Cardiac muscle cell (in vitro differentiated cells and primary cell): ENCODE results near the gene ARHGAP26. TPM values are rescaled to one million over a fixed set of nuclear protein-coding genes. Genes with fewer than 3 reads are reported as not detected.
A peak's percentile ranks its signal among the peaks of the same experiment; 100 is the strongest.

ENCODE experiments used
- DNase-seq, 2 donors: peaks; one replicate each; pipeline versions ENCODE4 v3.0.0 to v3.0.0-alpha.2; 2010 to 2017; ENCODE audit warnings: low read depth in 1 of 2, low spot score in 1 of 2
- H3K27ac ChIP-seq: fragments of 200-600 bp; sonication (generic); 2 replicates; pipeline ENCODE4 v1.5.1; 2016
- H3K27me3 ChIP-seq: fragments of 200-600 bp; sonication (generic); 2 replicates; pipeline ENCODE4 v1.6.0; 2016; ENCODE audit warnings: control low read depth
- H3K36me3 ChIP-seq: fragments of 200-600 bp; sonication (generic); 2 replicates; pipeline ENCODE4 v1.5.1; 2016; ENCODE audit warnings: control low read depth
- H3K4me1 ChIP-seq: fragments of 200-600 bp; sonication (generic); 2 replicates; pipeline ENCODE4 v1.8.1; 2017; ENCODE audit warnings: low read depth, mild to moderate bottlenecking, mixed run types
- H3K4me3 ChIP-seq: fragments of 200-600 bp; sonication (generic); 2 replicates; pipeline ENCODE4 v1.5.1; 2016; ENCODE audit warnings: mild to moderate bottlenecking
- H3K9me3 ChIP-seq: fragments of 200-600 bp; sonication (generic); 2 replicates; pipeline ENCODE4 v1.5.1; 2017; ENCODE audit warnings: low read depth, mild to moderate bottlenecking, control low read depth
- polyA plus RNA-seq: library from polyadenylated mRNA; unstranded; fragments of >200 nt; fragmentation: Nextera tagmentation; extraction: Ambion mirVana; gene quantifications from 2 replicates; pipeline ENCODE4 v1.2.1, GENCODE V29; 2016
- total RNA-seq: library from RNA; depleted of rRNA; stranded (reverse); fragments of >200 nt; gene quantifications from 2 replicates; pipeline ENCODE4 v1.2.3, GENCODE V29; 2016
- TF ChIP-seq, protein P1 (sequence below): IDR thresholded peaks from 2 replicates; pipeline ENCODE4 v1.5.1; 2012; ENCODE audit warnings: low read depth, mild to moderate bottlenecking, low read length

ARHGAP26 gene
- total and polyA plus RNA-seq, 2 experiments from 2014 or later: 12.7 to 16.2 TPM

DNA sequence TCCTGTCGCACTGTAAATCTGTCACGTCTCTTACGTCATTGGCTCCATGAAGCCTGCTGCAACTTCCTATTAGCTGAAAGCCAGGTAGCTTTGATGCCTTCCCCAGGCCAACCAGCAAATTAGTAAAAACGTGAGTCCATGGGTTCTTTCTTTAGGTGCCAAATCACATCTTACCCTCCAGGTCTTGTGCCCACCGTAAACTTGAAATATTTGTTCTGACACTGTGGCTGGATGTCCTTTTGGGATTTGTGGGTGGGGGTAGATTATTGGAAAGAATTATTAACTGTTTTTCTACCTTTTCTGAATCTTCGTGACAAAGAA is 460.5 kb downstream of the ARHGAP26 start:
- H3K4me1 ChIP-seq: peaks cover 5% of the 10 kb centered on the region
- H3K27ac ChIP-seq: no peak overlapping the region
- no peaks in the 10 kb centered on the region for H3K27me3 ChIP-seq
- H3K9me3 ChIP-seq: no peaks in the 10 kb centered on the region
- no peaks in the 10 kb centered on the region for H3K36me3 ChIP-seq
- H3K4me3 ChIP-seq: no peak overlapping the region
- TF ChIP-seq, protein P1, sequence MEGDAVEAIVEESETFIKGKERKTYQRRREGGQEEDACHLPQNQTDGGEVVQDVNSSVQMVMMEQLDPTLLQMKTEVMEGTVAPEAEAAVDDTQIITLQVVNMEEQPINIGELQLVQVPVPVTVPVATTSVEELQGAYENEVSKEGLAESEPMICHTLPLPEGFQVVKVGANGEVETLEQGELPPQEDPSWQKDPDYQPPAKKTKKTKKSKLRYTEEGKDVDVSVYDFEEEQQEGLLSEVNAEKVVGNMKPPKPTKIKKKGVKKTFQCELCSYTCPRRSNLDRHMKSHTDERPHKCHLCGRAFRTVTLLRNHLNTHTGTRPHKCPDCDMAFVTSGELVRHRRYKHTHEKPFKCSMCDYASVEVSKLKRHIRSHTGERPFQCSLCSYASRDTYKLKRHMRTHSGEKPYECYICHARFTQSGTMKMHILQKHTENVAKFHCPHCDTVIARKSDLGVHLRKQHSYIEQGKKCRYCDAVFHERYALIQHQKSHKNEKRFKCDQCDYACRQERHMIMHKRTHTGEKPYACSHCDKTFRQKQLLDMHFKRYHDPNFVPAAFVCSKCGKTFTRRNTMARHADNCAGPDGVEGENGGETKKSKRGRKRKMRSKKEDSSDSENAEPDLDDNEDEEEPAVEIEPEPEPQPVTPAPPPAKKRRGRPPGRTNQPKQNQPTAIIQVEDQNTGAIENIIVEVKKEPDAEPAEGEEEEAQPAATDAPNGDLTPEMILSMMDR: no peak
- no peak for DNase-seq

DNA sequence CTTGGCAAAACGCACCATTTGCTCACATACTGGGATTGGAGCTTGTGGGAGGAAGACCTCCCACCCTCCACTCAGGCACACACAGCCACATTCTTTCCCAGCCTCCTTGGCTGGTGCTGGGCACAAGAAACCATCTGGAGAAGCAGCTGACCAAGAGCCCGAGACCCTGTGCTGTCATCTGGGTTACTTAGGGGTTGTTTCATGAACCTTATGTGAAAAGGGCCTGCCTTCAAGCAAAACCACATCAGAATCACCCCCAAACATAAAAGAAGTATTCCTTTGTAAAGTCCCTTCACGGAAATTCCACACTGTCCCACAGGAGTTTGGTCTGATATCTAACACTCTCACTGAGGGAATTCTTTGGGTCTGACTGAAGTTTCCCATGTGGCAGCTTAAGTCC is 461.2 kb downstream of the ARHGAP26 start:
- Histone ChIP-seq H3K36me3 (no peaks in the 10 kb centered on the region), H3K27me3 (no peaks in the 10 kb centered on the region), H3K4me3 (no peak overlapping the region), H3K9me3 (no peaks in the 10 kb centered on the region), H3K4me1 (peaks cover 5% of the 10 kb centered on the region), H3K27ac (no peak overlapping the region)
- DNase-seq: peak in 1 of 2 donors; percentile 42
- TF ChIP-seq, protein P1: no peak

DNA sequence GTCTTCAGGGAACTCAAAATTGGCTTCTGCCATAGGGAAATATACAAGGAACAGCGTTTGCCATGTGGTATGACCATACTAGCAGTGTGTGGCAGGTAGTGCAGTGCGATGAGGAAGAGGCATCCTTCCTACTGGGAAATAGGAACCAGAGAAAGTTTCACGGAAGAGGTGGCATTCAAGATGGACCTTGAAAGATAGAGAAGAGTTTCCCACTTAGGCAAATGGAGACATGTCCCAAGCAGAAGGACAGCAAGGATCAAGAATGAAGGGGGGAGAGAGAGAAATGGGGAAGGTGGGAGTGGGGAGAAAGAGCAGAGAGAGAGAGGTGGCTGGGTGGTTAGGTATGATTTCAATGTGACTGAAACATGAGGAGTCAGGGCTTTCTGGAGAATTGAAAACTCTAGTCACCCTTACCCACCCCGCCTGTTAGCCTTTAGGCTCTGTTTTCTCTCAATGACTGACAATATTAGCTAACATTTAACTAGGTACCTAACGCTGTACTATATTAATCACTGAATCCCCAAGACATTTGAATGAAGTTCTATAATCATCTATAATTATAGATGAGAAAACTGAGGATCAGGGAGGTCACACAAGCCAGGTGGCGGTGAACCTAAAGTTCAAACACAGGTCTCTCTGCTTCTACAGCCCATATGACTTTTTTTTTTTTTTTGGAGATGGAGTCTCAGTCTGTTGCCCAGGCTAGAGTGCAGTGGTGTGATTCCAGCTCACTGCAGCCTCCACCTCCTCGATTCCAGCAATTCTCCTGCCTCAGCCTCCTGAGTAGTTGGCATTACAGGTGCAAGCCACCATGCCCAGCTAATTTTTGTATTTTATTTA is 462.0 kb downstream of the ARHGAP26 start:
- no peak for DNase-seq
- Histone ChIP-seq H3K4me1 (peaks cover 5% of the 10 kb centered on the region), H3K36me3 (no peaks in the 10 kb centered on the region), H3K9me3 (no peaks in the 10 kb centered on the region), H3K4me3 (no peak overlapping the region), H3K27me3 (no peaks in the 10 kb centered on the region), H3K27ac (no peak overlapping the region)
- TF ChIP-seq, protein P1: no peak

DNA sequence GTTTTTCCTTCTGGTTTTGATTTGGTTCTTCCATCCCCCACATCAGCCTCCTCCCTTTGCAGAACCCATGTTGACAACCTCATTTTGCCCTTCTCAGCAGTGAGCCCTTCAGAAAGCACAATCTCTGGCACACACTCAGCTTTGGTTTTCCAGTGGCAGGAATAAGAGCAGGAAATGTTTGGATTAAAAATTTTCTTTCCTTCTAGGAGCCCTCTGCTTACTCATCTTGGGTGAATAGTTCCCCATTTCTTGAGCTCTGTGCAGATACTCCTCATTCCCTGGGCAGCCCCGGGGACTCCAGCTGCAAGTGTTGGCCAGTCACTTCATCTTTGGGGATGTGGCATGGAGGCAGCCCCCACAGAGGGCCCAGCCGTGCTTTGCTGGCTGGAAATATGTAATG is 462.9 kb downstream of the ARHGAP26 start:
- no peaks in the 10 kb centered on the region for H3K27me3 ChIP-seq
- H3K4me3 ChIP-seq: no peak overlapping the region
- peaks cover 5% of the 10 kb centered on the region for H3K4me1 ChIP-seq
- H3K36me3 ChIP-seq: no peaks in the 10 kb centered on the region
- H3K27ac ChIP-seq: no peak overlapping the region
- TF ChIP-seq, protein P1: no peak
- DNase-seq: peak in 1 of 2 donors; percentile 48
- H3K9me3 ChIP-seq: no peaks in the 10 kb centered on the region

DNA sequence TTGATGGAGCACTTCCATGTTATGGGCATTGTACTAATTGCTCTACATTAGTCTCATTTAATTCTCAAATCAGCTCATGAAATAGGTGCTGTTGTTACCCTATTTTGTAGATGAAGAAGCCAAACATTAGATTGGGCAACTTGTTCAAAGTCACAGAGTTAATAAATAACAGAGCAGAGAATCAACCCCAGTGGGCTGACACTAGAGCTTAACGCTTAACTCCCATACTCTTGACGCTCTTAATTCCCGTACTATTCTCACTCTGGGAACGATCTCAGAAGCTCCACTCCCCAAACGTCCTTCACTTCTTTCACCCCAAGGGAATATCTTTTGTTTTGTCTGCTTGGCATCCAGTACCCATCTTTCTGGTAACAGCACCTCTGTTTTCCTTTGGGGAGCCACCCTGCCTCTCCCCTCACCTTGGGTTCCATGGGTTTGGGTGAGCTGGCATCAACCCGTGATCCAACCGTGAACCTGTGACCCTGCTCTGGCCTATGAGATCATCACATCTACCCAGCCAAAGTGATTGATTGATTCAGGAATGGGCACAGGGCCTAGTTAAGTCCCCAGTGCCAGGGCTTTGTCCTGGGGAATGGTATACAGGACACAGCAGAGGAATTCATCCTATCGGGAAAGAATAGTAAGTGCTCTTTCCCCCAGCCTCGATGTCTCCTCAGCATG is 464.1 kb downstream of the ARHGAP26 start:
- no peaks in the 10 kb centered on the region for H3K27me3 ChIP-seq
- H3K27ac ChIP-seq: no peak overlapping the region
- TF ChIP-seq, protein P1: no peak
- H3K4me1 ChIP-seq: peaks cover 5% of the 10 kb centered on the region
- no peaks in the 10 kb centered on the region for H3K36me3 ChIP-seq
- H3K4me3 ChIP-seq: no peak overlapping the region
- DNase-seq: no peak
- no peaks in the 10 kb centered on the region for H3K9me3 ChIP-seq
